NB4 (cell line): ENCODE data around the gene STT3B.
A peak's percentile ranks its signal among the peaks of the same experiment; 100 is the strongest.

Experiments
- DNase-seq: peaks from one replicate; pipeline ENCODE4 v3.0.0; 2010; ENCODE audit warnings: low read depth
- H3K4me3 ChIP-seq: one replicate; pipeline ENCODE4 v1.5.1; 2011; ENCODE audit warnings: mild to moderate bottlenecking, low read depth, low read length, moderate library complexity
- CTCF ChIP-seq: IDR thresholded peaks from one replicate; pipeline ENCODE4 v1.5.1; 2012; ENCODE audit warnings: low read depth, low read length
- MAX ChIP-seq: IDR thresholded peaks from 2 replicates; pipeline ENCODE4 v1.6.1; 2011; ENCODE audit warnings: low read depth, low read length
- MYC ChIP-seq: IDR thresholded peaks from 2 replicates; pipeline ENCODE4 v1.6.1; 2011; ENCODE audit warnings: low read depth, low read length
- POLR2A ChIP-seq: IDR thresholded peaks from 2 replicates; pipeline ENCODE4 v1.6.1; 2011; ENCODE audit warnings: mild to moderate bottlenecking; ENCODE audit not compliant: insufficient read length; ENCODE audit errors: extremely low read depth

Gene STT3B

GRCh38 chr3:31546725-31547124 lies 14.0 kb downstream of the STT3B start:
- no peak overlapping the region for H3K4me3 ChIP-seq
- TF ChIP-seq POLR2A, result no peak
- no peak for TF ChIP-seq MYC
- TF ChIP-seq MAX, result no peak
- TF ChIP-seq CTCF, result no peak
- DNase-seq, result no peak

- TF ChIP-seq MAX (no peak), CTCF (peak; percentile 34), POLR2A (no peak)
- DNase-seq, result peak; percentile 43
Observed at GRCh38 chr3:31550452-31551251, 17.9 kb downstream of the STT3B start.

GRCh38 chr3:31551646-31552045 lies 18.9 kb downstream of the STT3B start:
- DNase-seq, result no peak
- TF ChIP-seq POLR2A, result no peak
- TF ChIP-seq CTCF, result no peak
- no peak for TF ChIP-seq MAX
- TF ChIP-seq MYC, result no peak
- no peak overlapping the region for H3K4me3 ChIP-seq

More at GRCh38 chr3:31550452-31551251, 17.9 kb downstream of the STT3B start:
- no peak overlapping the region for H3K4me3 ChIP-seq

GRCh38 chr3:31552103-31552502 lies 19.4 kb downstream of the STT3B start:
- no peak for TF ChIP-seq MYC
- TF ChIP-seq MAX, result no peak
- no peak for TF ChIP-seq POLR2A
- TF ChIP-seq CTCF, result no peak
- no peak overlapping the region for H3K4me3 ChIP-seq
- DNase-seq, result no peak

- no peak overlapping the region for H3K4me3 ChIP-seq
- DNase-seq, result no peak
- no peak for TF ChIP-seq MAX
Observed at GRCh38 chr3:31553258-31553657, 20.5 kb downstream of the STT3B start.

- no peak overlapping the region for H3K4me3 ChIP-seq
- DNase-seq, result no peak
- TF ChIP-seq CTCF (no peak), MAX (no peak), MYC (no peak), POLR2A (no peak)
Observed at GRCh38 chr3:31555204-31555603, 22.5 kb downstream of the STT3B start.
